Esophagus squamous epithelium (tissue), 4 donors: ENCODE measurements around the gene ATG3.

Experiments used
- CTCF ChIP-seq, 6 experiments: fragments of 450-650 bp in 4 of 6; fragments of 200-600 bp in 2 of 6; sonication (generic) in 2 of 6; IDR thresholded peaks; one replicate each; pipeline ENCODE4 v1.5.1; 2016 to 2019; ENCODE audit warnings: antibody characterized with exemption in 6 of 6, mild to moderate bottlenecking in 4 of 6, moderate library complexity in 4 of 6
- POLR2A ChIP-seq, 4 donors: fragments of 450-650 bp; IDR thresholded peaks; one replicate each; pipeline ENCODE4 v1.6.1; 2017; ENCODE audit warnings: antibody characterized with exemption in 4 of 4, mild to moderate bottlenecking in 4 of 4, moderate library complexity in 3 of 4

GRCh38 chr3:112486811-112487505, 74.8 kb downstream of the ATG3 start:
- TF ChIP-seq CTCF (IDR thresholded peaks at IDR 0.05) (no peak), POLR2A (IDR thresholded peaks at IDR 0.05) (no peak)
